Measurements from ENCODE around the gene GPLD1.

The GPLD1 gene

DNA sequence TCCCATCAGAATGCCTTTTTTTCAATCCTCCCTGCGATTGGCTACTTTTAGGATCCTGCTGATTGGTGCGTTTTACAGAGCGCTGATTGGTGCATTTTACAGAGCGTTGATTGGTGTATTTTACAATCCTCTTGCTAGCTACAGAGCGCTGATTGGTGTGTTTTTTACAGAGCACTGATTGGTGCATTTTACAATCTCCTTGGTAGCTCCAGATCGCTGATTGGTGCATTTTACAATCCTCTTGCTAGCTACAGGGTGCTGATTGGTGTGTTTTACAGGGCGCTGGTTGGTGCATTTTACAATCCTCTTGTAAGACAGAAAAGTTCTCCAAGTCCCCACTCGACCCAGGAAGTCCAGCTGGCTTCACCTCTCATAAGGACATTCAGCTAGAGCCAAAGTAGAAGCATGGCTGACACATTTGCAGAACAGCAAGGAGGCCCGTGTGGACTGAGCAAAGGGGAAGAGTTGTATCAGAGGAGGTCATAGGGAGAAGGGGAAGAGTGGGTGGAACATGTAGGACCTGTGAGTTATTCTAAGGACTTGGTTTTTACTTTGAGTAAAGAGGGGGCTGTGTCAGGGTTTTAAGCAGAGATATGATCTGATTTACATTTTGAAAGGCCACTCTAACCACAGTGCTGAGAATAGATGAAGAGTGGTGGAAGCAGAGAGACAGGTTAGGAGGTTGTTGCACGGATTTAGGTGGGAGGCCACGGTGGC lies 8.0 kb upstream of the GPLD1 start:
- DNase-seq, result peak; percentile 12

DNA sequence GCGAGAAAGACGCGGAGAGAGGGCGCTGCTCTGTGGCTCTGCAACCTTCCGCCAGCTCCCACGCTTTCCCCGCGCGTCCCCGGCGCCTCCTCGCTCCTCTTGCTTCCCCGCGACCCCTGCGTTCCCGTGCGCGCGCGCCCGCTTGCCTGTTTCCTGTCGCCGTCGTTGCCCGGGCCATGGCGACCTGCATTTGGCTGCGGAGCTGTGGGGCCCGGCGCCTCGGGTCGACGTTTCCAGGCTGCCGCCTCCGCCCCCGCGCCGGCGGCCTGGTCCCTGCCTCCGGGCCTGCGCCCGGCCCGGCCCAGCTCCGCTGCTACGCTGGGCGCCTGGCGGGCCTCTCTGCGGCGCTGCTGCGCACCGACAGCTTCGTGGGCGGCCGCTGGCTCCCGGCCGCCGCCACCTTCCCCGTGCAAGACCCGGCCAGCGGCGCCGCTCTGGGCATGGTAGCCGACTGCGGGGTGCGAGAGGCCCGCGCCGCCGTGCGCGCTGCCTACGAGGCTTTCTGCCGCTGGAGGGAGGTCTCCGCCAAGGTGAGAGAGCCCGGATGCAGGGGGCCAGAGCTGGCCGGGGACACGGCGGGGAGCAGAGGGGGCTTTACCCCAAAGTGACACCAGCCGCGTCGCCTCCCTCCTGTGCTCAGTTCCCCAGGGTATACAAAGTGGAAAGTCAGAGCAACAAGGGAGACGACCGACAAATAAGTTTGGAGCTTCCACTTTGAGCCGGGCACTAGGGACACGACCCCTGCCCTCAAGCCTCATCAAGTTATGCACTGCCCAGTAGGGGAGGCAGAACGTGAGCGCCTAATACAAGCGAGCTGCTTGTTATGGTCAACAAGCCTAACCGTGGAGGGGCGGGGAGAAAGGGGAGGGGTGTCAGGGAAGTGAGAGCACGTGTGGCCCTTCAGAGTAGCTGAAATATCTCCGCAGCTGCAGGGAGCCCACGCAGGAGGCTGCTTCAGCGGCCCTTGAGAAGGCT lies 5.7 kb upstream of the GPLD1 start, which contains the start of gene ALDH5A1:
ALDH5A1 (plus strand) TSS at position 149 of the 975 bp plus-strand sequence; CDS start at position 177, 28 bp downstream.
- peak; percentile 77 for DNase-seq

DNA sequence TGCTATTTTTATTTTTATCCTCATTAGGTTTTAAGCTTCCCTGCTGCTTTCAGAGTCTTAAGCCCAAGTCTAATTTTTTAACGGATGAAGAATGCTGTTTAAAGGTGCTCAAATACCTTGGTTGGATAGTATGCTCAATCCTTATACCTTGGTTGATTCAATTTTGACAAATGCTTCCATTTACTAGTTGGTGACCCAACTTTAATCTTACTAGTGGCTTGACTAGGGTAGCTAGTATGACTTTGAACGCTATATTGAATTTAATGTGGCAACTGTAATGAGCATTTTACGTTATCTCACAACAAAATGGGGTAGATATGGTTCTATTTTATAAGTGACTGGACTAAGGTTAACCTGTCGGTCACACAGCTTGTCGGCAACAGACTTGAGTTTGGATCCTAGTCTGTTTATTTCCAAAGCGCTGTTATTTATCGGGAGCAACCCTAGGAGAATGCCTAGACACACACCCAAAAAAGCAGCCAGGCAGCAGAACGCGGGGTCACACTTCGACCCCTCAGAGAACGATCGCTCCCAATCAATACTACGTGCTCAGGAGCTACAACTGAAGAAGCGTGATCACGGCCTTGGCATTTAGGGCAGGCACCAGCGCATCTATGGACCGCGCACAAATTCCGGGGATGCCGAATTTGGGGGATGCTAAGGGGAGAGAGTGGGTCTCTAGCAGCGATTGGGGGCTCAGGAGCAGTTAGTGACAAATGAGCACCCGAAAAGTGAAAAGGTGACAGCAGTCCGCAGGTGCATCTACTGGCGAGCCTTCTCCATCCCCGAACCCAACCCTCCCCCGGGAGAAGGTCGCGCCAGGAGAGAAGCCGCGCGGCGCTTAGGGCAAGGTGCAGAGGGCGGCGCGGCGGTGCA lies 4.8 kb upstream of the GPLD1 start:
- no peak for DNase-seq

DNA sequence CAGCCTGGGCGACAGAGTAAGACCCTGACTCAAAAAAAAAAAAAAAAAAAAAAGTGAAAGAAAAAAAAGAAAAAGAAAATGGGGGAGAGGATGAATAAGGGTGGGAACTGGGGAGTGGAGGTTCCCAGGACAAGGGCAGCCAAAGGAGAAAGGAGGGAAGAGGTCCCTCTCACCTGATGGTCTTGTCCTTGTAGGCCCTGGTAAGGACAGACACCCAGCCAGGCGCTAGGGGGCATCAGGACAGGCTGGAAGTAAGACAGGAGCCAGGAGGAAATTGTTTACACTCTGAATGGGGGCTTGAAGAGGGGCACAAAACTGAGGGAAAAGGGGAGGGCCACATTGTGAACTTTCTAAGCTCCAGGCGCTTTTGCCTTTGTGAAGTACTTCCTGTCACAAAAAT lies 3.1 kb upstream of the GPLD1 start:
- no peak for DNase-seq

DNA sequence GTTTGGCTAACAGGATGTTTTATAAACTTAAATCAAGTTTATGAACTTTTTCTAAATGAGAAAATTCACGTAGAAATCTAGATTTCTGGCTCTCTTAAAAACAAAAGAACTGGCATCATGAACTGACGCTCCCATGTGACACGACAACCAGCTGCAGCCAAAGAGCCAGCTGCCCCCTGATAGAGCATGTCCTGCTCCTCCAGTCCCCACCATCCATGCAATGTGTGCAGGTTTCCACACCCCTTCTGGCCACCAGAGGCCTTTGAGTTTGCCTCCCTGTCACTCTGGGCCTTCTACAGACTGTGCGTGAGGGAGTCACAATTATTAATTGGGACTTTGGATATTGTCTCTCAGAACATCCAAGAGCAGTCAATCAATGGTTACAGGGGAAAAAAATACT lies 1.6 kb upstream of the GPLD1 start:
- no peak for DNase-seq

DNA sequence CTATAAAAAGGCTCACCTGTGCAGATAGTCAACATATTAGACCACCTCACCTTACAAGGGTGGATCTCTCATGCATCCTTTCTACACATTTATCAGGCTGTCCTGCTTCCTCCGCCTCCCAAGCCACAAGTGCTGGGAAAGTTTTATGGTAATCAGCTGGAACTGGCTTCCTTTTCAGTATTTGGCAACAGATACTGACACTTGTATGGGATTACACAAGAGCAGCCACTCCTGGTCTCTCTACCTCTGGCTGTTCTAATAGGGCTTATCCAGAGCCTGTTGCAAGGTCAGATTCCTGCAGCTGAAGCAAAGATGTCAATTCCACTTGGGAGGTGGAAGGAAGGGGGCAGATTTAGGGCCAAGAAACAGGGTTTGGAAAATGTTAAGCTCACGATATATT lies 503 bp upstream of the GPLD1 start:
- no peak for DNase-seq

DNA sequence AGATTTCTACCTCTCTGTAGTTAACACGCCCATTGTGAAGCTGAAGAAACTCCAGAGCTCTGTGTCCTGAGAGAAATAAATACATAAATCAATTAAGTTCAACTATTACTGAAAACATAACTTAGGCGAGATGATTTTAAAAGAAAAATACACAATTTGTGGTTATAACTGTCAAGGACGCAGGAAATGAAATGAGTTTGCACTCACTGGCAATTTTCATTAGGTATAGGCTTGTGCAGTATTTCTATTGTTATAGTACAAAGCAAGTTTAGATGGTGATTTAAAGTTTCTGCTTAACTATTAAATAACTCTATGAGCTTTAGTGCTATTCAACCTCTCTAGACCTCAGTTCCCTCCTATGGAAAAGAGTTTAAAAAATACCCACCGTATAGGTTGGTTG lies 3.3 kb downstream of the GPLD1 start:
- no peak for DNase-seq

DNA sequence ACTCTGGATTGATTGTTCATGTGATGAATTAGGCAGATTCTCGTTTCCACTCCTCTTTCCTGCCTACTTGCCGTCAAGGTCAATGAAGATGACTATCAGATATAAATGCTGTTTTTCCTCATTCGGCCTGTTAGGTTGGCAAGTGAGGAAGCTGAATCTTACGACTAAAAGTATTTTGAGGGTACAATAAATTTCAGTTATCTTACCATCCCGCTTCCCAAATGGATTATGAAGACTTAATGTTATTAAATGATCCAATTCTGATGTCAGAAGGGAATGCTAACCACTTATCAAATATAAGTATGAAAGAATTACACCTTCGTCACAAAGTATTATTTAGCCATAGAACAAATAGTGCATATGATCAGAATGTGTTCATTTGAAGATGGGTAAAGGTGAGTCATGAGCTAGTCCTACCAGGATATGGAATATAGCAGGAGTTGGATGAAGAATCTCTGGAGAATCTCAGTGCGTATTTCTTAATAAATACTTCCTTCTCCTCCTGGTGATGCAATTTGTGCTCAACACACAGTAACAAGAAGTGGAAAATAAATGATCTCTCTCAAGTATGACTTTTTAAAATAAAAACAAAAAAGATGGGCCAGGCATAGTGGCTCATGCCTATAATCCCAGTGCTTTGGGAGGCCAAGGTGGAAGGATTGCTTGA lies 4.6 kb downstream of the GPLD1 start:
- no peak for DNase-seq

DNA sequence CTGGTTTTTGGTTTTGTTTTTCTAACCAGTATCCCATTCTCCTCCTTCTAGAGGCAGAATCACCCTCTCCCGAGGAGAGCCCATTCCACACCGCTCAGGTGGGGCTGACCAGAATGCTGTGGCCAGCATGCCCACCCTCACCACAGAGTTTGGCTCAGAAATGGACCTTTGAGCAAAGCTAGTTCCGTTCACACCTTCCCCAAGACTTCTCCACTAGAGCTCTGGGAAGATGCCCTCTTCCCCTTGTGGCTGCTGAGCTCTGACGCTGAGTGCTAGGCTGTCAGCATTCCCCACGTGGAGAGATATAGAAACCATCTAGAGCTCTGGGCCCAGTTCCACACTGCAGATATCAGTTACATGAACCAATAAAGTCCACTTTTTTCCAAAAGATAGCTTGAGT lies 7.9 kb downstream of the GPLD1 start:
- no peak for DNase-seq

DNA sequence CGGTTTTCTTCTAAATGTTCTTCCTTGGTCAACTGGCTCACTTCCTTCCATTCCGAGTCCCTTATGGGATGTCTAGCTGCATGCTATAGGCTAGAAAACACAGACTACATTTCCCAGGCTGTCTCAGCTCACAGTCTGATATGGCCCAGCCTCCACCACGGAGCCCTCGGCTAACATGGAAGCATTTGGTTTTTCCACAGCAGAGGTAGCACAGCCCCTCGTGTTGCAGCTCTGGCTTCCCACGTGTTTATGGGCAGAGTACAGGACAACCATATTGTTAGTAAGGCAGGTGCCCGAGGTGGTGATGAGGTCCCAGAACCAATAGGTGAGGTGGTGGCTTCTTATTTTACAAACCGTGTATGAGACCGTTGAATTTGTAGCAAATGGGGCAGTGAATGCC lies 8.7 kb downstream of the GPLD1 start:
- no peak for DNase-seq

DNA sequence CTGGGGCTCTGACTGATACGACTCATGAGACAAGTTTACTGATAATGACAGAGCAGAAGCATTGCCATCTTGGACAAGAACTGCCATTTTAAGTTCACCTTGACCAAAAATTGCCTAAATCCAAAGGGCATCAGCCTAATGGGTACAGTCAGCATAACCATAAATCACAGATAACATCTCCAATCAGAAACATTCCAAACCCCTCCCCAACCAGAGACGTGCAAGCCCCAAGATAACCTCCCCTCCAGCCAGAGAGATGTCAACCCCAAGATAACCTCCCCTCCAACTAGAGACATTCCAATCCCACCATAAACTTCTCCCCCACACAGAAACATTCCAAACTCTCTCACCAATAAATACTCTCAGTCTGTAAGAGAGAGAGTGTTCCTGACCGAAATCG lies 10.5 kb downstream of the GPLD1 start:
- no peak for DNase-seq

DNA sequence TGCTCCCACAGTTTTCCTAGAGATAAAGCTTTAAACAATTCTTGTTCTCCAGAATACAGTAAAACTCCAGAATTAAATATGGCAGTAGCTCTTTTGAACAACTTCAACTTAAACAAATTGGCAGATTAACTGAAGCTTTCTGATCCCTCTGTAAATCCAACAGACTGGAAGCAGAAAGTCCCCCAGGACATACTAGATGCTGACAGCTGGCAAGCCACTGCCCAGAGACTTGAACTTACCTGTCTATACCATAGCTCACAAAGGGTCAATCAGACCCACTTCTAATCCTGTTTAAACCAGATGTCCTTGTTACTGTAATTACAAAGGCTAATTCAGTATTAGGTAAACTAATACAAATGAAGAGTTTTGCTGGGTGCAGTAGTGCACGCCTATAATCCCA lies 12.3 kb downstream of the GPLD1 start:
- no peak for DNase-seq

DNA sequence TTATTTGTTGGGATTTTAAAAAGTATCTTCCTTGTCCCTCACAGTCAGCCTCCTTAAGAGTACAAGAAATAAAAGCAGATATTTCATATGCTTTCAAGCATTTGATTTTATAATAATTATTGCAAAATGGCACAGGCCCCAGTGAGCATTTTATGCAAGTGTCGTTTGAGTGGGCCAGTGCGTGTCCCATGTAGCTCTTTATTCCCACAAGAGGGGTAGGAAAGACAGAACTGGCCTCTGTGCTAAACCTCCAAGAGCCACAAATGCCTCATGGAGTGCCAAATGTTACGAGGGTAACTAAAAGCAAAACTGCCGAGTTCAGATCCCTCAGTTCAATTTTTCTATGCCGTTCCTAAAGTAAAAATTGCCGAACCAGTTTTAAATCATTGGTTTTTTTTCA lies 12.7 kb downstream of the GPLD1 start:
- no peak for DNase-seq

DNA sequence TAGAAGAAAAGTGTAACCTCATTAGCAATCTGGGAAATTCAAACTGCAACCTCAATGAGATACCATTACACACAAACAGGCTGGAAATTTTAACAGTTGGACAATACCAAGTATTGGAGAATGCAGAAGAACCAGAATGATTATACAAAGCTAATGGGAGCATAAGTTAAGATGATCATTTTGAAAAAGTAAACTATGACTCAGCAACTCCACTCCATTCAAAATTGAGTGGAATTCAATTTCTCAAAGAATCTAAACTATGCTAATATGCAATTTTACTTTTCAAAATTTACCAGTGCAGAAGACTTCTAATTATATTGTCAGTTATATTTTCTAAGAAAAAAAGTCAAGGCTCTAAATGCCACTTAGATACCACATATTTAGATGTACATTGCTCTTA lies 17.2 kb downstream of the GPLD1 start:
- no peak for DNase-seq

DNA sequence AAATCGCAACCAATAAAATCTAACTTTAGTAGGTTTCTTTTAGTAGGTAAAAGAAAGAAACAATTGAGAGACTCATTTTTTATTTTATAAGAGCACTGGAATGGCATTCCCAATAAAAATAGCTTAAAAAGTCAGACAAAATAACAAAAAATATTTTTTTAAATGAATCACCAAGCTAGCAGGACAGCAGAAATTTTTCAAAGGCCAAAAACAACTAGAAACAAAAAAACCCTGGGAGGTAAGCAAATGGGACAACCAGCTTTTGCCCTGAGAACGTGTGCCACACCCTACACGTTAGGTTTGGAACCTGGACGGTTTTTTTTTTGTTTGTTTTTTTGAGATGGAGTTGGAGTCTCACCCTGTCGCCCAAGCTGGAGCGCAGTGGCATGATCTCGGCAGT lies 19.6 kb downstream of the GPLD1 start:
- DNase-seq, result no peak

DNA sequence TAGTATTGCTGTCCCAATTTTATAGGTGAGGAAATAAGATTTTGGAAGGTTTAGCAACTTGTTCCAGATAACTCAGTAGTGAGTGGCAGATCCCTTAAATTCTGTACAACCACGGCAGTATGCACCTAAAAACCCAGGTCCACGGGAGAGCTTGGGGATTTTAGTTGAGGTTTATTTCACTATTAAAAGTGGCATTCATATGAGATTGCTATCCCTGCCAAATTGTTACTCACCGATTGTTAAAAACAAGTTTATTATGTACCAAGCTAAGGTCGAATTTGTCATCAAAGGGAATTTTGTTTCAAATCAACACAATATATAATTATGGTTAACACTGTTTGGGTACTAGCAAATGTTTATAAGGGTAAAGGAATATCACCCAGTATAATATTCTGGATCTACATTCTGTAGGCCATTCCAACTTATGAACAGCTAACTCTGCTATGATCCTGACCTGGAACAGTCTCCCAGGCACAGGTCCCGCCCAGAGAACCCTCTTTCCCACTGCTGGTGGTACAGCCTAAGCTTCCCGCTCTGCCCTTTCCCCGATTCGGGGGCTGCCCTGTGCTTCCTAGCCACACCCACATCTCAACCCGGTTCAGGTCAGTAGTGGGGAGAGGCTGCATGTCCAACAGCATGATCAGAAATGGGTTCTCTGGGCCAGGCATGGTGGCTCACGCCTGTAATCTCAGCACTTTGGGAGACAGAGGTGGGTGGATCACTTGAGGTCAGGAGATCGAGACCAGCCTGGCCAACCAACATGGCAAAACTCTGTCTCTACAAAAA lies 24.9 kb downstream of the GPLD1 start:
- DNase-seq, result no peak

DNA sequence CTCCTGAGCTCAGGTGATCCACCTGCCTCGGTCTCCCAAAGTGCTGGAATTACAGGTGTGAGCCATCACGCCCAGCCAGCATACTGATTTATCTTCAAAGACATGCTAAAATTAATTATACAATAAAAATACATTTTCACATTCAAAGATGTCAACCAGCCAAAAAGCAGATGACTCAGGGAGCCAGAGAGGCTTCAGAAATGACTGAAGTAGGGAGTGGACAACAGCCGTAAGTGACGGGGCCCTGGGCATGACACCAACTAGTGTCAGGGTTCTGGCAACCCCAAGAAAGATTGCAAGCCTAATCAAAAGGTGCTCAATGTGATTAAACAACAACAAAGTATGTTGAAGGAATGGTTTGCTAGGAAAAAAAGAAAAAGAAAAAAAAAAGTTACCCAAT lies 28.4 kb downstream of the GPLD1 start:
- DNase-seq, result no peak

DNA sequence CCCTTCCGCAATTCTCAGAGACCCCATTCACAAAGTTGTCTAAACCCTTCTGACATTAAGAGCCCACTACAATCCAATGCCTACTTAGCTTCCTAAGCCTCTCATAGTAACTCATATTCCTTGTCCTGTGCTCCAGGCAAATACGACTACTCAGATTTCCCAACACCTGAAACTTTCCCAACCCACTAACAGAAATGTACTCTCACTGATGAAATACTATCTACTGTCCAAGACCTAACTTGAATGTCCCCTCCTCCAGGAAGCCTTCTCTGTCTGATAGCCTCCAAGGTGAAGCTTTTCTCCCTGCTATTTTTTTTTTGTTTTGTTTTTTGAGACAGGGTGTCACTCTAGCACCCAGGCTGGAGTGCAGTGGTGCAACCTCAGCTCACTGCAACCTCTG lies 30.4 kb downstream of the GPLD1 start:
- DNase-seq, result no peak

DNA sequence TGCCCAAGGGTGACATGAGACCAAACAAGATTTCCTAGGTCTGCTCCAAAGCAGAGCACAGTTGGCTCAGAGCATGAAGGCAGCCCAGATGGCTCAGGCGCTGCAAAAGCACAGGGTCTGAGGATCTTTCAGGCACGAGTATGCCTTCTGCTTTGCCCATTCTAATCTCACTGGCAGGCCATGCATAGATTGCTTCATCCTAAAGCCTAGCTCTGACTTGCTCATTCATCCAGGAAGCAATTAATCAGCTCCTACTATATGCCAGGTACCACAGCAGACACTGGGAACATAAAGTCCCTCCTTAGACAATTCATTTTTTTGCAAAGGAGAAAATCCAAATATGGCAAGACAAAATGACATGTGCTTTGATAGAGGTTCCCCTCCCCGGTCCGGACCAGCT lies 31.2 kb downstream of the GPLD1 start:
- DNase-seq, result no peak

DNA sequence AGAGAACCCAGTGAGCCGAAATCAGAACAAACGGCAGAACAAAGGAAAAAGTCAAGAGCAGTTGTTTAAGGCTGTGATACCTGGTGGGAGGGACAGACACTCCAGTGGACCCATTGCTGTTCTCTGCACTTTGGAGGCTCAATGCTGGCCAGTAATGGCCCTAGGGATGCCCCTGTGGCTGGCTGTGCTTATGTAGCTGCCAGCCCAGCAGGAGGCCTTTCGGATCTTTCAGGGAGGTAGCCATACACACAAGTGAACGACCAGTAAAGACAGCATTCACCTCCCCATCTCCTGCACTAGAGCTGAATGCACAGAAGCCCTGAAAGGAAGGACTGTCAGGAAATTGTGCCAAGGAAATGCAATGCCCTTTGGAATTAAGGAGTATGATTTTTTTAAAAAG lies 34.3 kb downstream of the GPLD1 start:
- no peak for DNase-seq

DNA sequence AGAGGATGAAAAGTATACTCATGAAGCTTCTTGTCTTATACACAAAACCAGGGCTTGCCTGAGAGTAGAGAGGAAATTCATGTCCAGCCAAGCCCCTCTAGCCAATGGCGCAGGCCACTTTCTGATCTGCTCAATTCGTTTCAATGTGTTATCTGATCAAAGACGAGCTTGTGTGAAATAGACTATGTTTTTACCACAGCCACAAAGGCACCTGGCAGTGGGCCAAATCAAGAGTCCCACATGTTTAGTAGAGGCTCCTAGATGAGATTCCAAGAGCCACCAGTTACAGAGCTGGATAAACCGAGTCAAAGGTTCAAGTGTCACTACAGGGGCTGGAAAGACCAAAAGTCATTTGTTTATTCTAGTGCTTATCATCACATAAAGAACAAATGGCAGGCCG lies 34.9 kb downstream of the GPLD1 start:
- DNase-seq, result no peak

DNA sequence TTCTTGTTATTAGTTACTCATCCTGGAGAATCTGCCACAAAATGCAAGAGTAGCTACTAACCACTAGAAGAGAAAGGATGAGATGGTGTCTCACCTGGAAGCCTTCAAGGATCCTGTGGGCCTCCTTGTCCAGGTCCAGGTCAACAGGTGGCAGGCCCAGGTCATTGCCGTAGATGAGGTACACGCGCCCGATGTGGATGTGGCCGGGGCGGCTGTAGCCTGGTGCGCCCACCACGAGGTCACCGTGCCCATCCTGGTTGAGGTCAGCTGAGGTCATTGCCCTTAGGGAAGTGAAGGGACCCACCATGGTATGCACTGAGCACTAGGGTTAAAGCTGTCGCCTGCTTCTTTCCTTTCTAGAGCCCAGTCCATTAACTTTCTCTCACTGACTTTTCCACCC lies 35.5 kb downstream of the GPLD1 start:
- no peak for DNase-seq

All from CD4-positive, alpha-beta T cell treated with Interleukin-21 for 1 hour (primary cell).